Fibroblast of mammary gland (primary cell): ENCODE data around the gene MYO3B.

ENCODE experiments used
- DNase-seq: peaks from one replicate; pipeline ENCODE4 v3.0.0-alpha.2; 2010; ENCODE audit warnings: low read depth
- H3K4me3 ChIP-seq: 2 replicates; pipeline ENCODE4 v1.5.1; 2011; ENCODE audit warnings: low read depth, mild to moderate bottlenecking, low read length, moderate library complexity; ENCODE audit not compliant: control insufficient read depth
- CTCF ChIP-seq: conservative IDR thresholded peaks from 2 replicates; pipeline ENCODE4 v1.5.1; 2011; ENCODE audit warnings: low read depth, low read length, inconsistent platforms; ENCODE audit not compliant: control insufficient read depth, insufficient read depth

Gene MYO3B

DNA sequence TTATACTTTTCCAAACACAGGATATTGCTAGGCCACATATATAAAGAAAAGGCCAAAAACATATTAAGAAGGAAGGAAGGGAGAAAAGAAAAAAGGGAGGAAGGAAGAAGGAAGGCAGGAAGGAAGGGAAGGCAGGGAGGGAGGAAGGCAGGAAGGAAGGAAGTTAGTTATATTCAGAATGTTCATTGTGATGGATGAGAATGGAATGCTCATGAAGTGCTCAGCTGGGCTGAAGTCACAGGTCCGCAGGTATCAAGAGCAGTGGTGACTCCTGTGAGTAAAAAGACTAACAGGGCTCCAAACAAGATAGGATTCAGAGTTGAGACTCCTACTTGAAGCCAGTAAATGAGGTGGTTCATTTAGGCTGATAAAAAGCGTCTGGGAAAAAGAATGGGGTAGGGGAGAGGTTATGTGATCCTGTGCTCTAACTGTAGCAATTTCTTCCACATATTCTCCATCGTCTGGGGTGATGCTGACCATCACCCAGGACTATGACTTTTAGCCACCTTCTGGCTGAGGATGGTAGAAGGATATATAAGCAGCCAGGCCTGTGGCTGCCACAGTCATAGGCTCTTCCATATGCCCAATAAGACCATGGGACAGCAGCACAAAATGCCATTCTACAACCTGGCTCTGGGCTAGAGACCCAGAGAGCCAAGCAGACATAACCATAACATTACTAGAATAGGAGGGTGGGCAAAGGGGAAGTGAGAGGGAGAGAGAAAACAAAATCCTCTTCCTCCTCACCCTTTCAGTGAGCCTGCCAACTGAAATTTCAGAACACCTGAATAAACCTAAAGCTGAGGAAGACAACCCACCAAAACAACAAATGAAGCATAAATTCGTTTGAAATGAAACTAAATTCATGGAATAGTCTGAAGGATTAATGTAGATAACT is 173.2 kb downstream of the MYO3B start:
- no peak for DNase-seq
- no peak overlapping the region for H3K4me3 ChIP-seq
- TF ChIP-seq CTCF = no peak

GRCh38 chr2:170353723-170354122 is 175.8 kb downstream of the MYO3B start:
- DNase-seq = no peak
- H3K4me3 ChIP-seq = no peak overlapping the region
- no peak for TF ChIP-seq CTCF

DNA sequence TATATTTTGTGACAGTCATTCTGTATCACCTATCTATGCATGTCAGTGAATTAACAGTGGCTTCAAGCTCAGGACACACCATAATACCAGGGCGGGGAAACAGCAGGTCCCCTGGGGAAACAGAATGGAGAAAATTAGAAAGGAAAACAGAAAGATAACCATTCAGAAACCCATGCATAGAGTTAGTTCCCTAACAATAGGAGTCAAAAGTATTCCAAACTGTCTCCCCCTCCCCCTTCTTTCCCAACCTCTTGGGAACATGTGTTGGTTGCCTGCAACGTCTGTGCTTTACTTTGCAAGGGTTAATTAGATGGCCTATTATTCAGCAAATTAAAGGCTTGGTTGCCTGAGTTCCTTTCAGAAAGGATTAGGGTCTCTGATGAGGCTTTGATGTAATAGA is 176.4 kb downstream of the MYO3B start:
- no peak overlapping the region for H3K4me3 ChIP-seq
- DNase-seq = no peak
- TF ChIP-seq CTCF = no peak

GRCh38 chr2:170354855-170355780 is 177.2 kb downstream of the MYO3B start:
- no peak overlapping the region for H3K4me3 ChIP-seq
- no peak for TF ChIP-seq CTCF
- no peak for DNase-seq

DNA sequence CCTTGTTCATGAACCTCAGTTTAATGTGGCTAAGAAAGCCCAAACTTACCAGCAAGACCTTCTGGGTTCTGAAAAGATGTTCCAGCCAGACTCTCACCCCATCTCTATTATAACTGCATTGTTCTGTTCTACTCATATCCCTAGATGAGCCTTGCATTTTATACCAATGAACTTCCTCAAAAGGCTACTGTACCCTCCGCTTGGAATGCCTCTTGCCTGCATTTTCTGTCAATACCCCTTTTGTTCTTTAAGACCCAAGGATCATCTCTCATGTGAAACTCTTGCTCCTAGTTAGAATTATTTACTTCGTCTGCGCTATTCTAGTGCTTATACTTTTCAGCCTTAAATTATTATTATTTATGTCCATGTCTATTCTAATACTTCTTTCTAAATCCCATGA is 181.5 kb downstream of the MYO3B start:
- TF ChIP-seq CTCF = no peak
- no peak for DNase-seq
- H3K4me3 ChIP-seq = no peak overlapping the region

- H3K4me3 ChIP-seq = no peak overlapping the region
- TF ChIP-seq CTCF = no peak
- DNase-seq = no peak
Measured at GRCh38 chr2:170360546-170361089, 182.7 kb downstream of the MYO3B start.
